Esophagus muscularis mucosa (tissue), 4 donors: ENCODE data around the gene MXI1. TPM values are rescaled to one million over a fixed set of nuclear protein-coding genes. Genes with fewer than 3 reads are reported as not detected.

ENCODE experiments used
- DNase-seq: peaks from one replicate; pipeline ENCODE4 v3.0.0-alpha.2; 2017; ENCODE audit errors: extremely low spot score
- H3K27ac ChIP-seq, 4 donors: fragments of 200-600 bp; sonication (generic); replicated peaks in 1 of 4; 1 replicate in 3 of 4; 2 replicates in 1 of 4; pipeline ENCODE4 v1.5.1; 2016 to 2019; ENCODE audit warnings: mild to moderate bottlenecking in 1 of 4
- H3K27me3 ChIP-seq, 4 donors: fragments of 200-600 bp; sonication (generic); one replicate each; pipeline versions ENCODE4 v1.5.1 to v1.6.0; 2016 to 2019
- H3K36me3 ChIP-seq, 4 donors: fragments of 200-600 bp; sonication (generic); one replicate each; pipeline ENCODE4 v1.5.1; 2016 to 2019
- H3K4me1 ChIP-seq, 4 donors: fragments of 200-600 bp; sonication (generic); one replicate each; pipeline ENCODE4 v1.5.1; 2016 to 2019
- H3K4me3 ChIP-seq, 4 donors: fragments of 200-600 bp; sonication (generic); 1 replicate in 2 of 4; 2 replicates in 2 of 4; pipeline ENCODE4 v1.5.1; 2016 to 2019; ENCODE audit warnings: mild to moderate bottlenecking in 4 of 4, moderate library complexity in 1 of 4
- H3K9me3 ChIP-seq, 4 donors: fragments of 200-600 bp; sonication (generic); 1 replicate in 3 of 4; 2 replicates in 1 of 4; pipeline ENCODE4 v1.5.1; 2016 to 2019
- EP300 ChIP-seq: sonication (generic); formaldehyde crosslinking; IDR thresholded peaks from one replicate; pipeline ENCODE4 v1.6.1; 2017; ENCODE audit warnings: antibody characterized with exemption
- POLR2A ChIP-seq: fragments of 450-650 bp; IDR thresholded peaks from one replicate; pipeline ENCODE4 v1.6.1; 2017; ENCODE audit warnings: antibody characterized with exemption, moderate library complexity, mild to moderate bottlenecking, low read depth
- POLR2AphosphoS5 ChIP-seq, 2 donors: sonication (generic); formaldehyde crosslinking; IDR thresholded peaks; one replicate each; pipeline ENCODE4 v1.6.1; 2017; ENCODE audit warnings: antibody characterized with exemption in 2 of 2
- WGBS: methylation state at CpG from one replicate; pipeline ENCODE4 v1.1.5; 2018; 5-methylcytosine and 5-hydroxymethylcytosine counted together
- intact Hi-C: fragments of 100-400 bp; cut with DNase I; formaldehyde crosslinking; loops from one replicate; pipeline ENCODE4 v1.15.1; 2023
- total RNA-seq, 4 donors: library from RNA; depleted of rRNA; stranded (reverse); fragments of >200 nt; gene quantifications; one replicate each; pipeline versions ENCODE4 v1.1.0 to v1.2.1, GENCODE V29; 2016
- TF ChIP-seq, protein P1 (sequence below), 3 experiments: fragments of 200-600 bp in 2 of 3; fragments of 450-650 bp in 1 of 3; sonication (generic) in 2 of 3; IDR thresholded peaks; one replicate each; pipeline ENCODE4 v1.5.1; 2017 to 2019; ENCODE audit warnings: antibody characterized with exemption in 3 of 3, mild to moderate bottlenecking in 2 of 3, moderate library complexity in 1 of 3

The MXI1 gene
- total RNA-seq, 4 donors from 2014 or later, result 198 to 292 (median 226) TPM

DNA sequence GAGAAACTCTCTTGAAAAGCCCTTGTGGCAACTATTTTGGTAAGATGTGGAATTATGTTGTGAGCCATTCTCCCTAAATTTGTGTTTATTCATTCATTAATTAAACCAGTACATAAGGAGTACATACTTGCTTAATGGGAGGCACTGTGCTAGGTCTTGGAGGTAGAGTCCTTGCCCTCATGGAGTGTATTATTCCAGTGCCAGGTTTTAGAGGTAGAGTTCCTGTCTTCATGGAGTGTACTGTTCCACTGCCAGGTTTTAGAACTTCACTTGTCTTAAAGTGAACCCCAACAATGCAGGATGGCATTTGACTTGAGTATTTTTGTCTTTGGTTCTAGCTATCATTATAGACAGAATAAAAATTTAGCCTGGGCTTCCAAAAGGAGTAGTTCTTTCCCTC lies 8.8 kb downstream of the MXI1 start:
- TF ChIP-seq POLR2A (no peak), EP300 (no peak)
- TF ChIP-seq, protein P1, sequence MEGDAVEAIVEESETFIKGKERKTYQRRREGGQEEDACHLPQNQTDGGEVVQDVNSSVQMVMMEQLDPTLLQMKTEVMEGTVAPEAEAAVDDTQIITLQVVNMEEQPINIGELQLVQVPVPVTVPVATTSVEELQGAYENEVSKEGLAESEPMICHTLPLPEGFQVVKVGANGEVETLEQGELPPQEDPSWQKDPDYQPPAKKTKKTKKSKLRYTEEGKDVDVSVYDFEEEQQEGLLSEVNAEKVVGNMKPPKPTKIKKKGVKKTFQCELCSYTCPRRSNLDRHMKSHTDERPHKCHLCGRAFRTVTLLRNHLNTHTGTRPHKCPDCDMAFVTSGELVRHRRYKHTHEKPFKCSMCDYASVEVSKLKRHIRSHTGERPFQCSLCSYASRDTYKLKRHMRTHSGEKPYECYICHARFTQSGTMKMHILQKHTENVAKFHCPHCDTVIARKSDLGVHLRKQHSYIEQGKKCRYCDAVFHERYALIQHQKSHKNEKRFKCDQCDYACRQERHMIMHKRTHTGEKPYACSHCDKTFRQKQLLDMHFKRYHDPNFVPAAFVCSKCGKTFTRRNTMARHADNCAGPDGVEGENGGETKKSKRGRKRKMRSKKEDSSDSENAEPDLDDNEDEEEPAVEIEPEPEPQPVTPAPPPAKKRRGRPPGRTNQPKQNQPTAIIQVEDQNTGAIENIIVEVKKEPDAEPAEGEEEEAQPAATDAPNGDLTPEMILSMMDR (IDR thresholded peaks at IDR 0.05), result no peak
- Histone ChIP-seq H3K27me3 (no peaks in the 10 kb centered on the region), H3K27ac (peak overlapping the region; percentile 82 to 100 (median 98)), H3K9me3 (no peaks in the 10 kb centered on the region), H3K4me1 (peaks cover 72 to 87% (median 83%) of the 10 kb centered on the region in 4 donors), H3K36me3 (no peaks in the 10 kb centered on the region), H3K4me3 (no peak overlapping the region)
- intact Hi-C loops, result loop anchor here (10.0 kb wide), 1 partner anchor 211 kb away; the partner anchor contains the start of gene ADD3
- DNase-seq, result no peak

DNA sequence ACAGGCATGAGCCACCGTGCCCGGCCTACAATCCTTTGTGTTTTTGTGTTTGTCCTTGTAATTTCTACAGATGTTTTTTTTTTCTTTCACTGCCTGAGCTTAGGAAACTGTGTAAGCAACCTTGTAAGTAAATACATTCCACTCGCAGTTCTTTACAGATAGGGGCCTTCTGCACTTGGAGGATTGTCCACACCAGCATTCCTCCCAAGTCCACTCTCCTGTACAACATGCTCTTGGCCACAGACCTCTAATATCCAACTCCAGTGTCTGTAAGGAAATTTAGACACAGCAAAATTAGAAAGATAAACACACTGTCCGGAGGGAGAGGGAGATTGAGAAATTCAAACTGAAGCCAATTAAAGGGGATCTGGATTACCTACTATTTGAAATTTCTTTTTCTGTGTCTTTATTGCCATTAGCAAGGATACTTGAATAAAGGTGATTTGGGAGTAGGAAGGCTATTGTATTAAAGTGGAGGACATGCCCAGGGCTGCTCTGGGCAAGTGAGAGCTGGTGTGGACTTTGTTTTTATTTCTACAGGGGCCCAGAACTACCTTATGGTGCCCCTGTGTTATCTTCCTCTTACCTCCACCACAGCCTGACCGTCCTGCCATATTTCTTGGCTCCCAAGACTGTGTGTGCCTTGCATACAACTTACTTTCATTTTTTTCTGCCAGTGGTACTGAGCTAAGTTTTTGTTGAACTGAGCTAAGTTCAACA lies 9.7 kb downstream of the MXI1 start:
- intact Hi-C loops, result loop anchor here (10.0 kb wide), 1 partner anchor 212 kb away; the partner anchor contains the start of gene ADD3
- 53% methylated on average over 5 of the region's 5 CpGs for WGBS
- Histone ChIP-seq H3K9me3 (no peaks in the 10 kb centered on the region), H3K27ac (peak overlapping the region; percentile 82 to 100 (median 98)), H3K36me3 (no peaks in the 10 kb centered on the region), H3K4me3 (no peak overlapping the region), H3K27me3 (no peaks in the 10 kb centered on the region), H3K4me1 (peaks cover 70 to 89% (median 84%) of the 10 kb centered on the region in 4 donors)
- TF ChIP-seq POLR2A (no peak), EP300 (no peak), POLR2AphosphoS5 (IDR thresholded peaks at IDR 0.05) (no peak)
- TF ChIP-seq, protein P1 (IDR thresholded peaks at IDR 0.05), result no peak
- peak; percentile 70 for DNase-seq

DNA sequence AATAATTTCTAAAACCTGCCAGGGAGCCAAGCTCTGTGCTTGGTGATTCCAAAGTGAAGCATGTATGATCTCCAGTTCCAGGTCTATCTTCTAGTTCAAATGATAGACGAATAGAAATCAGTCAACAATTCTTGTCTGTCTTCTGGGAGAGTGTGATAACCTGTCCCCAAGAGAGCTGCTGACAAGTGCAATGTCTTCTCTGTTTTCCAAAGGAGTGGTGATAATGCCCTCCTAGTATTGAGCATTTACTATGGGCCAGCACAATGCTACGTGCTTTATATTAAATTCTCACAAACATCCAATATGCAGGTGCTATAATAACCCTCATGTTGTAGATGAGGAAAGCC lies 10.2 kb downstream of the MXI1 start:
- Histone ChIP-seq H3K4me3 (no peak overlapping the region), H3K27ac (peak overlapping the region; percentile 82 to 100 (median 98)), H3K4me1 (peaks cover 70 to 89% (median 84%) of the 10 kb centered on the region in 4 donors), H3K9me3 (no peaks in the 10 kb centered on the region), H3K36me3 (no peaks in the 10 kb centered on the region), H3K27me3 (no peaks in the 10 kb centered on the region)
- DNase-seq, result no peak
- TF ChIP-seq POLR2AphosphoS5 (IDR thresholded peaks at IDR 0.05) (no peak), EP300 (no peak), POLR2A (no peak)
- TF ChIP-seq, protein P1 (IDR thresholded peaks at IDR 0.05), result no peak
- 93% methylated on average over 2 of the region's 2 CpGs for WGBS
- intact Hi-C loops, result loop anchor here (10.0 kb wide), 1 partner anchor 213 kb away; the partner anchor contains the start of gene ADD3

DNA sequence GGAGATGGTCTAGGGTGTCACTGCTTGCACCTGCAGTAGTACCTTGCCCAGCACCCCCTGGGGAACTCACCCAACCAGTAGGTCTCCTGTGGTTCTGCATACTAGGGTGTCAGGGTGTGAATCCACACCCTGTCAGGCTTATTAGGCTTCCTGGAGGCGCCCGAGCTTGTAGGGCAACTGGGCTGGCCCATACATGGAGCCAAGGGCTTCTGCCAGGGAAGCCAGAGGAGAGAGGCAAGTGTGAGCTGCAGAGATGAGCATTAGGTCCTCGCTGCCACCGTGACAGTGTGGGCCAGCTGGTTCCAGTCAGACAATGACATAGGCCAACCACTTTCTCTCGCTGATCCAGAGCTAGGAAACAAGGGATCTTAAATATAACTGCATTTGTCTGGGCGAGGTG lies 11.2 kb downstream of the MXI1 start:
- Histone ChIP-seq H3K36me3 (no peaks in the 10 kb centered on the region), H3K27me3 (no peaks in the 10 kb centered on the region), H3K9me3 (no peaks in the 10 kb centered on the region), H3K4me3 (no peak overlapping the region), H3K4me1 (peaks cover 69 to 87% (median 79%) of the 10 kb centered on the region in 4 donors), H3K27ac (peak overlapping the region; percentile 12 to 98 (median 32))
- TF ChIP-seq, protein P1 (IDR thresholded peaks at IDR 0.05), result no peak
- intact Hi-C loops, result loop anchor here (10.0 kb wide), 1 partner anchor 214 kb away; the partner anchor contains the start of gene ADD3
- WGBS, result 67% methylated on average over 5 of the region's 6 CpGs
- DNase-seq, result peak; percentile 45
